NCI-H748 treated with DMSO at 0.1 percent for 48 hours (cell line): ENCODE measurements around the gene PNPLA5.

Source experiments
- DNase-seq: peaks from one replicate; lab custom pipeline; 2025; lab: John Stamatoyannopoulos, UW

PNPLA5 gene

GRCh38 chr22:43838571-43839307 is 53.1 kb downstream of the PNPLA5 start:
- no peak for DNase-seq

- DNase-seq = no peak
Observed at GRCh38 chr22:43838161-43838560, 53.7 kb downstream of the PNPLA5 start.

GRCh38 chr22:43837666-43838065 is 54.1 kb downstream of the PNPLA5 start:
- DNase-seq = no peak

GRCh38 chr22:43835736-43836135 is 56.1 kb downstream of the PNPLA5 start:
- DNase-seq = no peak

GRCh38 chr22:43835166-43835565 is 56.6 kb downstream of the PNPLA5 start:
- no peak for DNase-seq

- no peak for DNase-seq
Observed at GRCh38 chr22:43833286-43834240, 58.2 kb downstream of the PNPLA5 start.

- no peak for DNase-seq
Observed at GRCh38 chr22:43832393-43833265, 59.2 kb downstream of the PNPLA5 start.

GRCh38 chr22:43831561-43832392 is 60.0 kb downstream of the PNPLA5 start:
- DNase-seq = no peak

- DNase-seq = no peak
Observed at GRCh38 chr22:43830931-43831560, 60.8 kb downstream of the PNPLA5 start.

- no peak for DNase-seq
Observed at GRCh38 chr22:43829904-43830851, 61.6 kb downstream of the PNPLA5 start.
